BLaER1 treated with 17β-estradiol and CSF1 and Interleukin-3, amounts not matched to agents 10 nM and 100 nM (cell line): ENCODE results near the gene POLD3.

ENCODE experiments used
- H3K27ac ChIP-seq, 11 experiments: shearing (Covaris generic); formaldehyde crosslinking; 2 replicates each; pipeline ENCODE4 v1.8.1; 2022
- H3K27me3 ChIP-seq, 11 experiments: shearing (Covaris generic); formaldehyde crosslinking; 2 replicates each; pipeline ENCODE4 v1.8.1; 2022
- H3K36me3 ChIP-seq, 11 experiments: shearing (Covaris generic); formaldehyde crosslinking; 2 replicates each; pipeline ENCODE4 v1.8.1; 2022
- H3K4me1 ChIP-seq, 10 experiments: shearing (Covaris generic); formaldehyde crosslinking; 2 replicates each; pipeline ENCODE4 v1.8.1; 2022
- H3K4me2 ChIP-seq, 11 experiments: shearing (Covaris generic); formaldehyde crosslinking; 2 replicates each; pipeline ENCODE4 v1.8.1; 2022
- H3K4me3 ChIP-seq, 10 experiments: shearing (Covaris generic); formaldehyde crosslinking; 2 replicates each; pipeline ENCODE4 v1.8.1; 2022
- H3K9ac ChIP-seq, 11 experiments: shearing (Covaris generic); formaldehyde crosslinking; 2 replicates each; pipeline ENCODE4 v1.8.1; 2022
- H3K9me3 ChIP-seq, 11 experiments: shearing (Covaris generic); formaldehyde crosslinking; replicated peaks in 1 of 11; 2 replicates each; pipeline ENCODE4 v1.8.1; 2022
- H4K20me1 ChIP-seq, 11 experiments: shearing (Covaris generic); formaldehyde crosslinking; 2 replicates each; pipeline ENCODE4 v1.8.1; 2022
- Cebpa-rat ChIP-seq, 11 experiments: shearing (Covaris generic); IDR thresholded peaks; 2 replicates each; pipeline ENCODE4 v1.8.1; 2022

Gene POLD3

DNA sequence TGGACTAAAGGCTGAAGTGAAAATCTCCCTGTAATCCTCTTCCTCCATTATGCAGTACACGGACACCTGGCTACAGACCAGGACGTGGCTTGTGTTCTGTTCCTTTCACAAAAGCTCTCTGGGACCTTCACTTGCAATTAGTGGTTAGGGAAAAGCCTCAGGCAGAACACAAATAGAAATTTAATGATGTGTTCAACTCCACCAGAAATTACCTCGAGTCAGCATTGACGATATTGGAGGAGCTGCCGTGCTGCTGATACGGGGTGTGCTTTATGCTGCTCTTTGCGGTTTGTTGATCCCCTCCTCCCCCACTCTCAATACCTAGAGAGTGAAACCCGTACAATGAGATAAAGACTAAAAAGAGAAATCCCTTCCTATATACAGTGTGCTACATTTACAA, 48.9 kb downstream of the POLD3 start:
- Histone ChIP-seq H3K36me3 (peaks cover 73 to 100% (median 94%) of the 10 kb centered on the region in 11 experiments), H4K20me1 (no peaks in the 10 kb centered on the region), H3K9ac (no peak overlapping the region), H3K27me3 (no peaks in the 10 kb centered on the region), H3K4me3 (no peak overlapping the region), H3K27ac (no peak overlapping the region), H3K4me2 (no peak overlapping the region), H3K4me1 (peaks cover 0 to 16% (median 3%) of the 10 kb centered on the region in 10 experiments; a peak in 6 of 20 replicates), H3K9me3 (no peaks in the 10 kb centered on the region)
- no peak for TF ChIP-seq Cebpa-rat (IDR thresholded peaks at IDR 0.05)

DNA sequence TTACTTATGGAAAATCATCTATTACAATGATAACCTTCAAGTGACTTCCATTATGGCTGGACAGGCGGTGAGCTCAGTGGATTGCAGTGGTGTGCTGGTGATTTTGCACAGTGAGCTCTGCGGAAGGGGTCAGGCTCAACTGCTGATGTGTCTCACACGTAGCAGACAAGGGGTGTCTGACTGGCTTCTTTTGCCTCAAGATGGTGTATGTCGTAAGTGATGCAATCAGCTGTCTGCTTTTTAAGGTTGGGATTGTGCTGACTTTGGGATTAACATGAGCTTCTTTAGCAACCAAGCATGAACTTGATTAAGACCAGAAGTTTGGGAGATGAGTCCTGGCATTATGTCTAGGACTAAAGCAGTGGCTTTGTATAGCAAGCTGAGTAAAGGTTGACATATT, 49.5 kb downstream of the POLD3 start:
- no peak overlapping the region for H3K27ac ChIP-seq
- H3K4me3 ChIP-seq = no peak overlapping the region
- H3K36me3 ChIP-seq = peaks cover 67 to 100% (median 92%) of the 10 kb centered on the region in 11 experiments

DNA sequence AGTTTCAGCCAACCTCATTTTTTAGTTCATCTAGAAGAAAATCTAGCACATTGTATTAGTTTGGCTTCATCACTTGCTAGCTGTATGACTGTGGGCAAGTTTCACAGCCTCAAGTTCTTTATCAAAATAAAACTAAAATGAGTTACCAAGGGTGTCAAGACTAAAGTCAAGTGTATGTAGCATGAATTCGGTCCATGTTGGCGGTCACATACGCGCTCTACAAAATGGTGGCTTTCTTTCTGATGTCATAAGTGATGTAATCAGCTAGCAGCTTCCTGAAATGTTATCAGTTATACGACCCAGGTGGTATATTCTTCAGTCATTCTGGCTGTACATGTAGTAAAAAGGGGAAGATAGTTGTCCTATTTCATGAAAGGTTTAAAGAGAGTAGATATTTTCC, 50.5 kb downstream of the POLD3 start:
- Histone ChIP-seq H3K9me3 (no peaks in the 10 kb centered on the region), H3K27me3 (no peaks in the 10 kb centered on the region), H3K4me3 (no peak overlapping the region), H3K4me2 (no peak overlapping the region), H4K20me1 (no peaks in the 10 kb centered on the region), H3K27ac (no peak overlapping the region), H3K9ac (no peak overlapping the region), H3K4me1 (0 out of 20 replicates have a peak, but pooled peaks cover 0 to 6% (median 0%) of the 10 kb centered on the region in 10 experiments), H3K36me3 (peaks cover 64 to 100% (median 93%) of the 10 kb centered on the region in 11 experiments)
- no peak for TF ChIP-seq Cebpa-rat (IDR thresholded peaks at IDR 0.05)

More for the DNA sequence above, 49.5 kb downstream of the POLD3 start:
- Histone ChIP-seq H3K27me3 (no peaks in the 10 kb centered on the region), H3K9me3 (no peaks in the 10 kb centered on the region), H3K4me2 (no peak overlapping the region), H3K9ac (no peak overlapping the region), H4K20me1 (no peaks in the 10 kb centered on the region), H3K4me1 (peaks cover 0 to 9% (median 0%) of the 10 kb centered on the region in 10 experiments; a peak in 6 of 20 replicates)
- no peak for TF ChIP-seq Cebpa-rat (IDR thresholded peaks at IDR 0.05)

DNA sequence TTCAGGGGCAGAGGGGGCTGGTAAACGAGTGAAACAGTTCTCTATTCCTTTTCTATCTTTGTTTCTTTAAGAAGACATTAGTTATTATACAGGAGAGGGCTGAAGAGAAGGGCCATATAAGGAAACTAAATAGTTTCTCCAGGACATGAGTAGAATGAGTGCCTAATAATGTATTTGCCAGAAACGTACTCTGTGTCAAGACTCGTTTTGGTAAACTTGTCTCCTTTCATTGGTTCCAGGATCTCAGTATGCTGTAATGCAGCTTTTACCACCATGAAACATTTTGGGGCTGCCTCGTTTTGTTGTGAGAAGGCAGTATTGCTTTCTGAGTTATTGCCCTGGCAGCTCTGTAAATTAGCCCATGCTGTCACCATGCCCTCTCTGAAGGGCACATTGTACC, 51.7 kb downstream of the POLD3 start:
- H3K9me3 ChIP-seq = no peaks in the 10 kb centered on the region
- no peaks in the 10 kb centered on the region for H3K27me3 ChIP-seq
- H3K27ac ChIP-seq = no peak overlapping the region
- H3K4me2 ChIP-seq = no peak overlapping the region
- H3K9ac ChIP-seq = no peak overlapping the region
- 0 out of 20 replicates have a peak, but pooled peaks cover 0 to 6% (median 0%) of the 10 kb centered on the region in 10 experiments for H3K4me1 ChIP-seq
- no peak for TF ChIP-seq Cebpa-rat (IDR thresholded peaks at IDR 0.05)
- H3K4me3 ChIP-seq = no peak overlapping the region
- no peaks in the 10 kb centered on the region; a peak in 1 of 22 replicates for H4K20me1 ChIP-seq
- peaks cover 60 to 100% (median 92%) of the 10 kb centered on the region in 11 experiments for H3K36me3 ChIP-seq

DNA sequence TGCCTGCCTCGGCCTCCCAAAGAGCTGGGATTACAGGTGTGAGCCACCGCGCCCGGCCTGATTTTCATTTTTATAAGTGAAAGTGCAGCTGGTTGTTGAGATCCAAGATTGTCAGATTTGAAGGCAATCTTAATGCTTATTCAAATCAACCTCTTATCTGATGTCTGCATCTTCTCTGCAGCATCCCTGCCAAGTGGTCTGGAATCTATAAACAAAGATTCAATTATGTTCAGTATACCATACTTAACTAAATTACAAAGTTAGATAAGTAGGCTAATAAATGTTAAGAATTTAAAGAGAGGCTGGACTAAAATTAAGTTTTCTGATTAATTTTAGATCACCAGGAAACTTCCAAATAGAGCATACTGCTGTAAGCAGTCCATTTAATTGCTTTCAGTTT, 53.8 kb downstream of the POLD3 start:
- Histone ChIP-seq H3K9ac (no peak overlapping the region), H3K4me2 (no peak overlapping the region), H3K4me3 (no peak overlapping the region), H3K4me1 (0 out of 20 replicates have a peak, but pooled peaks cover 0 to 3% (median 0%) of the 10 kb centered on the region in 10 experiments), H3K9me3 (no peaks in the 10 kb centered on the region), H3K36me3 (peaks cover 59 to 100% (median 90%) of the 10 kb centered on the region in 11 experiments), H4K20me1 (no peaks in the 10 kb centered on the region; a peak in 1 of 22 replicates), H3K27ac (no peak overlapping the region), H3K27me3 (no peaks in the 10 kb centered on the region)
- no peak for TF ChIP-seq Cebpa-rat (IDR thresholded peaks at IDR 0.05)

DNA sequence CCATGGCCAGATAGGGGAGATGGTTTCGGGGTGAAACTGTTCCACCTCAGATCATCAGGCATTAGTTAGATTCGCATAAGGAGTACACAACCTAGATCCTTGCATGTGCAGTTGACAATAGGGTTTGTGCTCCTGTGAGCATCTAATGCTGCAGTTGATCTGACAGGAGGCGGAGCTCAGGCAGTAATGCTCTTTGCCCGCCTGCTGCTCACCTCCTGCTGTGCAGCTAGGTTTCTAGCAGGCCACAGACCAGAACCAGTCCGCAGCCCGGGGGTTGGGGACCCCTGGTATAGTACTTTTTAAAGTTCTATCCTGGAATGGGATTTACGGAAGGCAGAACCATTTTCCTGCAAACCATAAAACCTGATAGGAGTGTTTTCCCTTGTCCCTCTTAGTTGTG, 54.6 kb downstream of the POLD3 start:
- Histone ChIP-seq H3K4me2 (no peak overlapping the region), H3K27ac (no peak overlapping the region), H3K9me3 (no peaks in the 10 kb centered on the region), H3K4me1 (no peaks in the 10 kb centered on the region), H3K4me3 (no peak overlapping the region), H3K9ac (no peak overlapping the region), H4K20me1 (no peaks in the 10 kb centered on the region; a peak in 1 of 22 replicates), H3K27me3 (no peaks in the 10 kb centered on the region), H3K36me3 (peaks cover 54 to 100% (median 87%) of the 10 kb centered on the region in 11 experiments)
- no peak for TF ChIP-seq Cebpa-rat (IDR thresholded peaks at IDR 0.05)

DNA sequence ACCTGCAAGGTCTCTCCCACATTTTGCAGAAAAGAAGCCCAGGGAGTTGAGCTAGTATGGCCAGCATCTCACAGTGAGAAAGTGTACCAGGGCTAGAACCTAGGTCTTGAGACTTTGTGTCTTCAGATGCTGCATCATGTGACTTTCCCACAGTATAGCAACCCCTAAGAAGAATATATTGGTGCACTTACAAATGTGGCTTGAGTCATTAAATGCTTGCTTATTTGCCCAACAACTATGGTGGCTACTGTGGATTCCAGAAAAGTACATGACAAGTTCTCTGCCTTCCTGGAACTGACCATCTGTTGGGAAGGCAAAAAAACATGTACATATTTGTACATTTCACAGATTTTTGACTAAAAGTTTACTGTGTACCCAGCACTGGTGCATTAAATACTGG, 55.0 kb downstream of the POLD3 start:
- H3K9ac ChIP-seq = no peak overlapping the region
- no peak overlapping the region for H3K4me3 ChIP-seq
- H3K27me3 ChIP-seq = no peaks in the 10 kb centered on the region
- H3K4me2 ChIP-seq = no peak overlapping the region
- H4K20me1 ChIP-seq = no peaks in the 10 kb centered on the region; a peak in 1 of 22 replicates
- H3K36me3 ChIP-seq = peaks cover 50 to 100% (median 87%) of the 10 kb centered on the region in 11 experiments
- H3K4me1 ChIP-seq = no peaks in the 10 kb centered on the region
- no peak overlapping the region for H3K27ac ChIP-seq
- no peak for TF ChIP-seq Cebpa-rat (IDR thresholded peaks at IDR 0.05)
- no peaks in the 10 kb centered on the region for H3K9me3 ChIP-seq

DNA sequence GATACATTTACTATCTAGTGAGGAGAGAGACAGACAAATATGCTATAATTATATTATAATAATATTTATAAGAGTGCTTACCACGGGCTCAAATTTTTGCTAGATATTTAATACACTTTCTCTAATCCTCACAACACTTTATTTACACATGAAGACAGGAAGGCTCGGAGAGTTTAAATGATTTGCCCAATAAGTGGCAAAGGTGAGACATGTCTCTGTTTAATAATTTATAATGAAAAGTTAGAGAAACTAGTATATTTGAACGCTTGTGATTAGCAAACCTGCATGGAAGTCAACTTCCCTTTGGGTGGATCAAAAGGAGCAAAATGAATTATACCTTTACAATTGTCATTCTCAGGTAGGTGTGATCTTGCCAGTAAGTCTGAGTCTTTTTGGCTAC, 55.4 kb downstream of the POLD3 start:
- Histone ChIP-seq H3K27me3 (no peaks in the 10 kb centered on the region), H3K4me3 (no peak overlapping the region), H3K4me2 (no peak overlapping the region), H3K4me1 (no peaks in the 10 kb centered on the region), H3K27ac (no peak overlapping the region), H3K9ac (no peak overlapping the region), H4K20me1 (no peaks in the 10 kb centered on the region; a peak in 1 of 22 replicates), H3K36me3 (peaks cover 50 to 100% (median 87%) of the 10 kb centered on the region in 11 experiments), H3K9me3 (no peaks in the 10 kb centered on the region)
- no peak for TF ChIP-seq Cebpa-rat (IDR thresholded peaks at IDR 0.05)

DNA sequence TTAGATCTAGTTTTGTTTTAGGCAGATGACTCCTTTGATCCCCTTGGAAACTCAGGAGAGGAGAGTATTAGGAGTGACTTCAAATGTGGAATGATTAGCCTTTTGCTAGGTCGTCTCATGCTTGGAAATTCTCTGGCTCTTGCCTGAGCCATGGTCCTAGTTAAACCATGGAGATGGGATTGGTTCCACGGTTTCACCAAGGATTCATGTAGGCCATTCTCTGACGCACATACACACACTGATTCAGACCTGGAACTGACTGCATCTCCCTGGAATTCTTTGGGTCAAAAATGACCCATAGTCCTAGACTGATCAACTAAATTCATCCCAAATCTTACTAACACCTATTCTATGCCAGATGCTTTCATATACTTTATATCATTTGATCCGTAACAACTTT, 56.5 kb downstream of the POLD3 start:
- TF ChIP-seq Cebpa-rat (IDR thresholded peaks at IDR 0.05) = no peak
- H3K27ac ChIP-seq = no peak overlapping the region
- no peaks in the 10 kb centered on the region for H3K4me1 ChIP-seq
- H3K9ac ChIP-seq = no peak overlapping the region
- H3K36me3 ChIP-seq = peaks cover 54 to 96% (median 80%) of the 10 kb centered on the region in 11 experiments
- no peaks in the 10 kb centered on the region for H3K9me3 ChIP-seq
- H3K27me3 ChIP-seq = no peaks in the 10 kb centered on the region
- H3K4me2 ChIP-seq = no peak overlapping the region
- no peak overlapping the region for H3K4me3 ChIP-seq
- no peaks in the 10 kb centered on the region; a peak in 1 of 22 replicates for H4K20me1 ChIP-seq

DNA sequence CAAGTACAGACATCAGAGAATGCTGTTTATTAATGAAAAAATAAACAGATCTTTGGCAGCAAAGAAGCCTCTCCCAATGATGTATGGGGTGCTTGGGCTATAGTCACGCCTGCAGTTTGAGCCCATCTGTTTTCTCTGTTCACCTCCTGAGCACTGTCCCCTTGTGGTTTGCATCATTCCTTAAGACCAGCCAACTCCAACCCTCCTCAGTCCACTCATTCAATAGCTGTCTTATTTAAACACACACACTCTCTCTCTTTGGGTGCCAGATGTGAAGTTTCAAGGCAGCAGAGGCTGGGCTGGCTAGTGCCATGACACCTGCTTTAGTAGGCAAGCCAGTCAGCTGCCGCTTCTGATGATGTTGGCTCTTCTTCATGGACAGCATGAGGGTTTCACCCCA, 58.1 kb downstream of the POLD3 start:
- no peaks in the 10 kb centered on the region; a peak in 1 of 22 replicates for H4K20me1 ChIP-seq
- no peaks in the 10 kb centered on the region for H3K9me3 ChIP-seq
- H3K36me3 ChIP-seq = peaks cover 47 to 90% (median 68%) of the 10 kb centered on the region in 11 experiments

More for the DNA sequence above, 58.1 kb downstream of the POLD3 start:
- no peak overlapping the region for H3K27ac ChIP-seq
- H3K4me1 ChIP-seq = no peaks in the 10 kb centered on the region
- no peaks in the 10 kb centered on the region for H3K27me3 ChIP-seq
- no peak overlapping the region for H3K9ac ChIP-seq
- H3K4me2 ChIP-seq = no peak overlapping the region
- no peak overlapping the region for H3K4me3 ChIP-seq
- no peak for TF ChIP-seq Cebpa-rat (IDR thresholded peaks at IDR 0.05)
